Measurements from ENCODE around the gene CDC42BPB.
"Not testable (repeated sequence)": the region's sequence is repeated elsewhere in the genome, so short reads cannot be mapped to it uniquely, and the experiment has no call there.

The CDC42BPB gene

GRCh38 chr14:103052407-103052806 lies 4.9 kb downstream of the CDC42BPB start:
- Histone ChIP-seq H3K36me3 (ENCODE audit: control insufficient read depth, low read depth, low read length) (no peaks in the 10 kb centered on the region), H3K4me3 (ENCODE audit: low read length) (no peak overlapping the region), H3K9ac (ENCODE audit: low read length) (no peak overlapping the region), H3K27ac (ENCODE audit: low read length) (no peak overlapping the region), H3K4me1 (ENCODE audit: control insufficient read depth, low read depth, low read length) (peaks cover 6% of the 10 kb centered on the region), H3K27me3 (ENCODE audit: control insufficient read depth, insufficient read depth, low read length) (no peaks in the 10 kb centered on the region), H3K9me3 (ENCODE audit: control insufficient read depth, low read depth, low read length) (no peaks in the 10 kb centered on the region)

GRCh38 chr14:103050935-103051334 lies 6.4 kb downstream of the CDC42BPB start:
- Histone ChIP-seq H3K4me1 (ENCODE audit: control insufficient read depth, low read depth, low read length) (peaks cover 8% of the 10 kb centered on the region), H3K4me3 (ENCODE audit: low read length) (no peak overlapping the region), H3K27ac (ENCODE audit: low read length) (no peak overlapping the region), H3K36me3 (ENCODE audit: control insufficient read depth, low read depth, low read length) (no peaks in the 10 kb centered on the region), H3K9me3 (ENCODE audit: control insufficient read depth, low read depth, low read length) (no peaks in the 10 kb centered on the region), H3K9ac (ENCODE audit: low read length) (no peak overlapping the region), H3K27me3 (ENCODE audit: control insufficient read depth, insufficient read depth, low read length) (no peaks in the 10 kb centered on the region)

GRCh38 chr14:103047453-103047852 lies 9.9 kb downstream of the CDC42BPB start:
- H3K9me3 ChIP-seq (ENCODE audit: control insufficient read depth, low read depth, low read length); H3K4me3 ChIP-seq (ENCODE audit: low read length); H3K9ac ChIP-seq (ENCODE audit: low read length); H3K36me3 ChIP-seq (ENCODE audit: control insufficient read depth, low read depth, low read length); H3K4me1 ChIP-seq (ENCODE audit: control insufficient read depth, low read depth, low read length); H3K27me3 ChIP-seq (ENCODE audit: control insufficient read depth, insufficient read depth, low read length); H3K27ac ChIP-seq (ENCODE audit: low read length): not testable (repeated sequence)

DNA sequence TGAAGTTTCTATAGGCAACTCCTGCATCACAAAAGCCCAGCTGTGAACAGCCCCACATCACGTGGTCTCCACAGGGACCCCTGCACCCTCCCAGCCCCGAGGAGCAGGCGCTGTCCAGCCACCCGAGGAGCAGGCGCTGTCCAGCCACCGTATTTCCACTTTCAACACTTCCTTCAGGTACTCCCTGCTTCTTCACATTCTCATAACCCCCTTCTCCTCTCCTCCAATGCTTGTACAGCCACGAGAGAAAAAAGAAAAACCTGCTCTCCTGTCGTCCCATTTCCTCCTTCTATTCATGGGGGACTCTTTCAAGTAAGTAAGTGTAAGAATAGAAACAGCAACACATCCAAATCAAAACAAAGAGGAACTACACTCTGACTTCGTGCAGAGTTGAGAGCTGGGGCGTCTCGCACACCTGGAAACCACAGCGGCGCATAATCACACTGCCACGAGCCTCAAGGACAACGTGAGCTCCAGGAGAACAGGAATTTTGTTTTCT lies 11.9 kb downstream of the CDC42BPB start:
- H3K27me3 ChIP-seq (ENCODE audit: control insufficient read depth, insufficient read depth, low read length): no peaks in the 10 kb centered on the region
- no peak overlapping the region for H3K4me3 ChIP-seq (ENCODE audit: low read length)
- no peak overlapping the region for H3K9ac ChIP-seq (ENCODE audit: low read length)
- no peaks in the 10 kb centered on the region for H3K9me3 ChIP-seq (ENCODE audit: control insufficient read depth, low read depth, low read length)
- peaks cover 7% of the 10 kb centered on the region for H3K4me1 ChIP-seq (ENCODE audit: control insufficient read depth, low read depth, low read length)
- no peak overlapping the region for H3K27ac ChIP-seq (ENCODE audit: low read length)
- peaks cover 3% of the 10 kb centered on the region for H3K36me3 ChIP-seq (ENCODE audit: control insufficient read depth, low read depth, low read length)

DNA sequence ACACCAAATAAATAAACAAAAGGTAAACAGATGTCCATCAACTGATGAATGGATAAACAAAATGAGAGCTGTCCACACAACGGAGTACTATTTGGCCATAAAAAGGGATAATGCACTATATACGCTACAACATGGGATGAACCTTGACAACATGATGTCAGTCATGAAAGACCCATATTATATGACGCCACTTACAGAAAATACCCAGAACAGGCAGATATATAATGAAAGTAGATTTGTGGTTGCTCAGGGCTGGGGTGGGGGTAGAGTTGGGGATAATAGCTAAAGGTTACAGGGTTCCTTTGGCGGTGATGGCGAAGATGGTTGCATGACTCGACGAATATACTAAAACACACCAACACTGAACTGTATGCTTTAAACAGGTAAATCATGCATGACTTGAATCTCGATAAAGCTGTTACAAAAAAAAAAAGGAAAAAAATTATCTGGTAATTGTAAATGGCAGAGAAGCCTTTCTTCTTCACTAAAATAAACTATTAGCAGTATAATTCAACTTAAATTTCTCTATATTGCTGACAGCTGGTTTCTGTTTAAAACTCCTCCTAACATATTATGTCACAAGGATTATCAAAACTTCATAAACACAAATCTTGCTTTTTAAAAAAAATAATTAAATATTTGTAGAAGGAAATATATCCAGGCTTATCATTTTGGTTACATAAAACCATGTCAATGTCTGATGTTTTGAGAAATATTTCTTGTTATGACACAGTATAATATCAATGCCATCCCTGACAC lies 13.9 kb downstream of the CDC42BPB start:
- no peak overlapping the region for H3K9ac ChIP-seq (ENCODE audit: low read length)
- no peak overlapping the region for H3K4me3 ChIP-seq (ENCODE audit: low read length)
- H3K27me3 ChIP-seq (ENCODE audit: control insufficient read depth, insufficient read depth, low read length): no peaks in the 10 kb centered on the region
- H3K36me3 ChIP-seq (ENCODE audit: control insufficient read depth, low read depth, low read length): peaks cover 3% of the 10 kb centered on the region
- H3K9me3 ChIP-seq (ENCODE audit: control insufficient read depth, low read depth, low read length): no peaks in the 10 kb centered on the region
- H3K27ac ChIP-seq (ENCODE audit: low read length): no peak overlapping the region
- peaks cover 7% of the 10 kb centered on the region for H3K4me1 ChIP-seq (ENCODE audit: control insufficient read depth, low read depth, low read length)

- H3K4me3 ChIP-seq (ENCODE audit: low read length): no peak overlapping the region
- peaks cover 3% of the 10 kb centered on the region for H3K36me3 ChIP-seq (ENCODE audit: control insufficient read depth, low read depth, low read length)
- H3K9ac ChIP-seq (ENCODE audit: low read length): no peak overlapping the region
- no peaks in the 10 kb centered on the region for H3K9me3 ChIP-seq (ENCODE audit: control insufficient read depth, low read depth, low read length)
- H3K27ac ChIP-seq (ENCODE audit: low read length): no peak overlapping the region
- H3K27me3 ChIP-seq (ENCODE audit: control insufficient read depth, insufficient read depth, low read length): no peaks in the 10 kb centered on the region
- peaks cover 7% of the 10 kb centered on the region for H3K4me1 ChIP-seq (ENCODE audit: control insufficient read depth, low read depth, low read length)
These were observed 15.9 kb downstream of the CDC42BPB start for GRCh38 chr14:103041464-103041863.

DNA sequence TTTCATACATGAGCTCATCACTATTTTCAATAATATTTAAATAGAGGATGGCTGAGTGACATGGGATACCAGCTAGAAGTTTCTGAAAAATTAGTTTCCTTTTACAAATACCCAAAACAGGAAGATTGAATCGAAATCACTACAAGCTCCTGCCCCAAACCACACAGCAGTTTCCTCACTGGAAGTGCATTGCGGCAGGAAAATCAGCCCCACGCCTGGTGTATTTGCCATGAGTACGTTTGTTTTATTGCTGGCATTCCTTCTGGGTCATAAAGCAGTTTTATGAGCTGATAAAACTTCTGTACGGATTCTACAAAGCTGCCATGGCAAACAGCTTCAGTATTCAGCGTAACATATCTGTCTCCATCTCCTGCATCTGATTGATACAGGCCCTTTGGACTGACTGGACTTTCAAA lies 23.7 kb downstream of the CDC42BPB start:
- no peaks in the 10 kb centered on the region for H3K27me3 ChIP-seq (ENCODE audit: control insufficient read depth, insufficient read depth, low read length)
- H3K9ac ChIP-seq (ENCODE audit: low read length): no peak overlapping the region
- no peak overlapping the region for H3K27ac ChIP-seq (ENCODE audit: low read length)
- H3K4me3 ChIP-seq (ENCODE audit: low read length): no peak overlapping the region
- H3K9me3 ChIP-seq (ENCODE audit: control insufficient read depth, low read depth, low read length): no peaks in the 10 kb centered on the region
- no peaks in the 10 kb centered on the region for H3K36me3 ChIP-seq (ENCODE audit: control insufficient read depth, low read depth, low read length)
- H3K4me1 ChIP-seq (ENCODE audit: control insufficient read depth, low read depth, low read length): no peaks in the 10 kb centered on the region

DNA sequence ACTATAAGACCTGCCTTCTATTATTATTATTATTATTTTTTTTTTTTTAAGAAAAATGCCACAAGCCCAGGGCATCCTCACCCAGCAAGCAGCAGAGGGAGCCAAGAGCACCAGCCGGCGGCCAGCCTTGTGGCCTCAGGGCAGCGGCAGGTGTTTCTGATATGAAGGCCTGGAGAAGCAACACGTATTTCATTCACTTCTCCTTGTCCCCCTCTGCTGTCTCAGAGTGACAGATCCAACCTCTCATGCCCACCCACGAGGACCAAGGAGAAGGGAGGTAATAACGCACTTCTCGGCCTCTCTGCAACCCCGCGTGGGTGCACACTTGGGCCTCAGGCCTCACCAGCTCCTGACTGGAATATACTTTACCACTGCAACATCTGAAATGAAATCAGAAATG lies 25.4 kb downstream of the CDC42BPB start:
- Histone ChIP-seq H3K36me3 (ENCODE audit: control insufficient read depth, low read depth, low read length) (no peaks in the 10 kb centered on the region), H3K9ac (ENCODE audit: low read length) (no peak overlapping the region), H3K9me3 (ENCODE audit: control insufficient read depth, low read depth, low read length) (no peaks in the 10 kb centered on the region), H3K4me3 (ENCODE audit: low read length) (no peak overlapping the region), H3K27me3 (ENCODE audit: control insufficient read depth, insufficient read depth, low read length) (no peaks in the 10 kb centered on the region), H3K4me1 (ENCODE audit: control insufficient read depth, low read depth, low read length) (no peaks in the 10 kb centered on the region), H3K27ac (ENCODE audit: low read length) (no peak overlapping the region)

DNA sequence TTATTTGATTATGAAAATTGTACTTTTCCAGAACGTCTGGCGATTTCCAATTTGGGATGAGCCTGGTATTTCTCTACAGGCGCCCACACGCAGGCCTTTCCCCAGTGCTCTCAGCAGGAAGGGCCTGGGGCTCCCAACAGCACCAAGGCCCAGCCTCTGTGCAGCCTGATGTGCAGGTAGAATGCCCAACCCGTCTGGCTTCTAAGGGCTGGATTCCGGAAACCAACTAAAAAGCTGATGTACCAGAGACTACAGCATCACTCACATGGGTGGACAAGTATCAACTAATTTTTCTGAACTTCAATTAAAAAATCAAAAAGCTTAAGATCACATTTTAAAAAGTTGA lies 25.8 kb downstream of the CDC42BPB start:
- Histone ChIP-seq H3K27me3 (ENCODE audit: control insufficient read depth, insufficient read depth, low read length) (no peaks in the 10 kb centered on the region), H3K36me3 (ENCODE audit: control insufficient read depth, low read depth, low read length) (no peaks in the 10 kb centered on the region), H3K4me1 (ENCODE audit: control insufficient read depth, low read depth, low read length) (no peaks in the 10 kb centered on the region), H3K9ac (ENCODE audit: low read length) (no peak overlapping the region), H3K9me3 (ENCODE audit: control insufficient read depth, low read depth, low read length) (no peaks in the 10 kb centered on the region), H3K4me3 (ENCODE audit: low read length) (no peak overlapping the region), H3K27ac (ENCODE audit: low read length) (no peak overlapping the region)

DNA sequence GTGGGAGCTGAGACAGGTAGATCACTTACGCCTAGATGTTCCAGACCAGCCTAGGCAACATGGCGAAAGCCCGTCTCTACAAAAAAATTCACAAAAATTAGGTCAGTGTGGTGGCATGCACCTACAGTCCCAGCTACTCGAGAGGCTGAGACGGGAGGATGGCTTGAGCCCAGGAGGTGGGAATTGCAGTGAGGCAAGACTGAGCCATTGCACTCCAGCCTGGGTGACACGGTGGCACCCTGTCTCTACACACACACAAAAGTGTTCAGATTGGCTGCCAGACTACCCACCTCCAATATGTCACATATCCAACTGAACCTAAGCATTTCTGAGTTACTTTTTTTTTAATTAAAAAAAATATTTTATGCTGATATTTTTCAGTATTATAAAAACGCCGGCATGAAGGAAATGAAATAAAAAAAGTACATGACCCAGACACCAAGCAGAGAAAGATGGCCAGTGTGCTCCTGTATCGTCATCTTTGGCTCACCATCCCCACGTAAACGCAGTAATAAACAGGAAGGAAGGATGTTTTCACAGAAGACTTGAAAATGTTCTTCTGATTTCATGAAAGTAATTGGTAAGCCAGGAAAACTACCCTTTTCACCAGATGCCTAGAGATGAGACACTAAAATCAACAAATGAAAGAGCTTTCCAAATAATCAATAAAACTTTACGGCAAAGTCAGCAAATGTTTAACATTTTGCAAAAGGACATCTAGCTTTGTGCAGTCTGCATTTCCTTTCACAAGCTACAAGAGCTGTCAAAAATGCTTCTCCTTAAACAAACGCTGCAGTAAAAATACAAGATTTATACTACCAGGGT lies 26.4 kb downstream of the CDC42BPB start:
- no peak overlapping the region for H3K27ac ChIP-seq (ENCODE audit: low read length)
- H3K36me3 ChIP-seq (ENCODE audit: control insufficient read depth, low read depth, low read length): no peaks in the 10 kb centered on the region
- H3K4me1 ChIP-seq (ENCODE audit: control insufficient read depth, low read depth, low read length): no peaks in the 10 kb centered on the region
- no peak overlapping the region for H3K9ac ChIP-seq (ENCODE audit: low read length)
- no peaks in the 10 kb centered on the region for H3K9me3 ChIP-seq (ENCODE audit: control insufficient read depth, low read depth, low read length)
- no peak overlapping the region for H3K4me3 ChIP-seq (ENCODE audit: low read length)
- no peaks in the 10 kb centered on the region for H3K27me3 ChIP-seq (ENCODE audit: control insufficient read depth, insufficient read depth, low read length)

- no peaks in the 10 kb centered on the region for H3K36me3 ChIP-seq (ENCODE audit: control insufficient read depth, low read depth, low read length)
- H3K9ac ChIP-seq (ENCODE audit: low read length): no peak overlapping the region
- H3K9me3 ChIP-seq (ENCODE audit: control insufficient read depth, low read depth, low read length): no peaks in the 10 kb centered on the region
- H3K27me3 ChIP-seq (ENCODE audit: control insufficient read depth, insufficient read depth, low read length): no peaks in the 10 kb centered on the region
- H3K4me1 ChIP-seq (ENCODE audit: control insufficient read depth, low read depth, low read length): no peaks in the 10 kb centered on the region
- no peak overlapping the region for H3K4me3 ChIP-seq (ENCODE audit: low read length)
- H3K27ac ChIP-seq (ENCODE audit: low read length): no peak overlapping the region
These were observed 27.4 kb downstream of the CDC42BPB start for GRCh38 chr14:103029936-103030335.

GRCh38 chr14:103028772-103029171 lies 28.6 kb downstream of the CDC42BPB start:
- H3K27me3 ChIP-seq (ENCODE audit: control insufficient read depth, insufficient read depth, low read length): no peaks in the 10 kb centered on the region

More at GRCh38 chr14:103028772-103029171, 28.6 kb downstream of the CDC42BPB start:
- H3K9ac ChIP-seq (ENCODE audit: low read length): no peak overlapping the region
- no peak overlapping the region for H3K27ac ChIP-seq (ENCODE audit: low read length)
- H3K4me3 ChIP-seq (ENCODE audit: low read length): no peak overlapping the region
- H3K4me1 ChIP-seq (ENCODE audit: control insufficient read depth, low read depth, low read length): peaks cover 3% of the 10 kb centered on the region
- no peaks in the 10 kb centered on the region for H3K9me3 ChIP-seq (ENCODE audit: control insufficient read depth, low read depth, low read length)
- H3K36me3 ChIP-seq (ENCODE audit: control insufficient read depth, low read depth, low read length): no peaks in the 10 kb centered on the region
